ENCODE results near the gene METRNL.
"Not testable (repeated sequence)": the region's sequence is repeated elsewhere in the genome, so short reads cannot be mapped to it uniquely, and the experiment has no call there.

METRNL gene

GRCh38 chr17:83065660-83066542 lies 13.5 kb upstream of the METRNL start:
- ATAC-seq (ENCODE audit: insufficient read depth, low read depth) = no peak
- no peak for DNase-seq
- H3K27me3 ChIP-seq (ENCODE audit: insufficient read depth, low read length, poor library complexity) = no peaks in the 10 kb centered on the region
- no peaks in the 10 kb centered on the region for H3K79me2 ChIP-seq (ENCODE audit: insufficient read depth, low read length)
- no peak overlapping the region for H3K4me2 ChIP-seq (ENCODE audit: insufficient read depth, low read length)
- H3K4me3 ChIP-seq (ENCODE audit: low read depth in 1 of 2, low read length in 2 of 2) = no peak overlapping the region
- no peak for TF ChIP-seq EZH2 (IDR thresholded peaks at IDR 0.05; ENCODE audit: borderline replicate concordance, low read depth, low read length, severe bottlenecking)
- TF ChIP-seq CTCF (IDR thresholded peaks at IDR 0.05; ENCODE audit: borderline replicate concordance, extremely low read depth, low read length, poor library complexity, severe bottlenecking) = no peak
- H2AFZ ChIP-seq (ENCODE audit: low read depth, low read length) = no peak overlapping the region
- H3K9me3 ChIP-seq (ENCODE audit: insufficient read depth, low read length, severe bottlenecking) = no peaks in the 10 kb centered on the region
- H3K36me3 ChIP-seq (ENCODE audit: insufficient read depth, low read length) = no peaks in the 10 kb centered on the region
- peaks cover 7% of the 10 kb centered on the region; the same call in 1 of the 2 replicates for H4K20me1 ChIP-seq (ENCODE audit: insufficient read depth, low read length)
- no peaks in the 10 kb centered on the region for H3K4me1 ChIP-seq (ENCODE audit: insufficient read depth, low read length)
- H3K27ac ChIP-seq (ENCODE audit: low read length) = no peak overlapping the region
- no peak overlapping the region for H3K9ac ChIP-seq (ENCODE audit: low read depth, low read length)

- not testable (repeated sequence) for H3K4me1 ChIP-seq (ENCODE audit: insufficient read depth, low read length); H2AFZ ChIP-seq (ENCODE audit: low read depth, low read length); ATAC-seq (ENCODE audit: insufficient read depth, low read depth); H3K36me3 ChIP-seq (ENCODE audit: insufficient read depth, low read length); H3K9ac ChIP-seq (ENCODE audit: low read depth, low read length); H3K4me3 ChIP-seq (ENCODE audit: low read depth in 1 of 2, low read length in 2 of 2); DNase-seq; H3K27ac ChIP-seq (ENCODE audit: low read length); H3K9me3 ChIP-seq (ENCODE audit: insufficient read depth, low read length, severe bottlenecking); H3K4me2 ChIP-seq (ENCODE audit: insufficient read depth, low read length); H3K27me3 ChIP-seq (ENCODE audit: insufficient read depth, low read length, poor library complexity); H3K79me2 ChIP-seq (ENCODE audit: insufficient read depth, low read length); H4K20me1 ChIP-seq (ENCODE audit: insufficient read depth, low read length)
These were observed 12.9 kb upstream of the METRNL start for GRCh38 chr17:83066543-83066890.

GRCh38 chr17:83067071-83067717 lies 12.2 kb upstream of the METRNL start:
- Histone ChIP-seq H3K4me3 (ENCODE audit: low read depth in 1 of 2, low read length in 2 of 2) (no peak overlapping the region), H3K36me3 (ENCODE audit: insufficient read depth, low read length) (no peaks in the 10 kb centered on the region), H4K20me1 (ENCODE audit: insufficient read depth, low read length) (peaks cover 7% of the 10 kb centered on the region; the same call in 1 of the 2 replicates), H3K4me1 (ENCODE audit: insufficient read depth, low read length) (peaks cover 8% of the 10 kb centered on the region), H3K27me3 (ENCODE audit: insufficient read depth, low read length, poor library complexity) (no peaks in the 10 kb centered on the region), H2AFZ (ENCODE audit: low read depth, low read length) (no peak overlapping the region), H3K79me2 (ENCODE audit: insufficient read depth, low read length) (no peaks in the 10 kb centered on the region), H3K9ac (ENCODE audit: low read depth, low read length) (no peak overlapping the region), H3K4me2 (ENCODE audit: insufficient read depth, low read length) (no peak overlapping the region), H3K27ac (ENCODE audit: low read length) (no peak overlapping the region), H3K9me3 (ENCODE audit: insufficient read depth, low read length, severe bottlenecking) (no peaks in the 10 kb centered on the region)
- ATAC-seq (ENCODE audit: insufficient read depth, low read depth) (no peak), DNase-seq (no peak)
- TF ChIP-seq EZH2 (IDR thresholded peaks at IDR 0.05; ENCODE audit: borderline replicate concordance, low read depth, low read length, severe bottlenecking) (no peak), CTCF (IDR thresholded peaks at IDR 0.05; ENCODE audit: borderline replicate concordance, extremely low read depth, low read length, poor library complexity, severe bottlenecking) (no peak)

- H3K4me1 ChIP-seq (ENCODE audit: insufficient read depth, low read length) = peaks cover 9% of the 10 kb centered on the region
- H3K36me3 ChIP-seq (ENCODE audit: insufficient read depth, low read length) = no peaks in the 10 kb centered on the region
- H3K9ac ChIP-seq (ENCODE audit: low read depth, low read length) = no peak overlapping the region
- H3K9me3 ChIP-seq (ENCODE audit: insufficient read depth, low read length, severe bottlenecking) = no peaks in the 10 kb centered on the region
- H3K27me3 ChIP-seq (ENCODE audit: insufficient read depth, low read length, poor library complexity) = no peaks in the 10 kb centered on the region
- TF ChIP-seq CTCF (IDR thresholded peaks at IDR 0.05; ENCODE audit: borderline replicate concordance, extremely low read depth, low read length, poor library complexity, severe bottlenecking) = no peak
- TF ChIP-seq EZH2 (IDR thresholded peaks at IDR 0.05; ENCODE audit: borderline replicate concordance, low read depth, low read length, severe bottlenecking) = no peak
- no peak overlapping the region for H3K4me3 ChIP-seq (ENCODE audit: low read depth in 1 of 2, low read length in 2 of 2)
- no peak for DNase-seq
- no peak for ATAC-seq (ENCODE audit: insufficient read depth, low read depth)
- no peak overlapping the region for H2AFZ ChIP-seq (ENCODE audit: low read depth, low read length)
- no peaks in the 10 kb centered on the region for H3K79me2 ChIP-seq (ENCODE audit: insufficient read depth, low read length)
- peaks cover 7% of the 10 kb centered on the region; the same call in 1 of the 2 replicates for H4K20me1 ChIP-seq (ENCODE audit: insufficient read depth, low read length)
- H3K4me2 ChIP-seq (ENCODE audit: insufficient read depth, low read length) = no peak overlapping the region
- no peak overlapping the region for H3K27ac ChIP-seq (ENCODE audit: low read length)
These were observed 11.6 kb upstream of the METRNL start for GRCh38 chr17:83067718-83068261.

Measured in DND-41 (cell line).